MCF 10A (cell line): Measurements from ENCODE around the gene SLC25A5. TPM values are rescaled to one million over a fixed set of nuclear protein-coding genes. Genes with fewer than 3 reads are reported as not detected.
"Not testable (repeated sequence)": the region's sequence is repeated elsewhere in the genome, so short reads cannot be mapped to it uniquely, and the experiment has no call there.

Experiments used
- BruUV-seq: library from RNA; stranded (reverse); fragments of 400-500 nt; replicated peaks from 2 replicates; lab custom pipeline; 2021; lab: Mats Ljungman, UMichigan
- CTCF ChIA-PET: fragments of 300-600 bp; sonication (Branson Sonifier 250); formaldehyde crosslinking; extraction: SDS; loops from one replicate; lab custom pipeline; 2021; ENCODE audit warnings: antibody characterized with exemption, inconsistent platforms; lab: Yijun Ruan, JAX
- POLR2A ChIA-PET: fragments of 300-600, 350-650 bp; sonication (Branson Sonifier 250); formaldehyde crosslinking; extraction: SDS; loops from one replicate; lab custom pipeline; 2020; ENCODE audit warnings: antibody characterized with exemption, inconsistent platforms; lab: Yijun Ruan, JAX
- DNase-seq: peaks from one replicate; pipeline ENCODE4 v3.0.0-alpha.2; 2018; ENCODE audit not compliant: unreplicated experiment
- H3K27ac Mint-ChIP-seq: one replicate; pipeline ENCODE4 v1.8.0; 2022; ENCODE audit warnings: mild to moderate bottlenecking, low read depth, mixed read lengths; ENCODE audit not compliant: unreplicated experiment
- H3K27me3 Mint-ChIP-seq: one replicate; pipeline ENCODE4 v1.8.0; 2022; ENCODE audit warnings: mixed read lengths; ENCODE audit not compliant: insufficient read depth, unreplicated experiment
- H3K36me3 Mint-ChIP-seq: one replicate; pipeline ENCODE4 v1.8.0; 2022; ENCODE audit warnings: mild to moderate bottlenecking, moderate library complexity, mixed read lengths; ENCODE audit not compliant: insufficient read depth, unreplicated experiment
- H3K4me1 Mint-ChIP-seq: one replicate; pipeline ENCODE4 v1.8.0; 2022; ENCODE audit warnings: mixed read lengths; ENCODE audit not compliant: insufficient read depth, unreplicated experiment
- H3K4me3 Mint-ChIP-seq: one replicate; pipeline ENCODE4 v1.8.0; 2022; ENCODE audit warnings: mild to moderate bottlenecking, moderate library complexity, mixed read lengths; ENCODE audit not compliant: unreplicated experiment
- H3K9me3 Mint-ChIP-seq: one replicate; pipeline ENCODE4 v1.8.0; 2022; ENCODE audit warnings: mixed read lengths; ENCODE audit not compliant: unreplicated experiment
- intact Hi-C: fragments of 100-400 bp; cut with micrococcal nuclease; formaldehyde crosslinking; loops from 2 replicates; pipeline ENCODE4 v1.14.1; 2022
- total RNA-seq: library from RNA; stranded (reverse); gene quantifications from 2 replicates; pipeline ENCODE4 v1.2.3, GENCODE V29; 2022
- TF ChIP-seq, protein P1 (sequence below): fragments of 200-600 bp; IDR thresholded peaks from one replicate; pipeline ENCODE4 v1.8.0; 2022; ENCODE audit warnings: antibody characterized with exemption, mild to moderate bottlenecking; ENCODE audit not compliant: unreplicated experiment

The SLC25A5 gene
- total RNA-seq, 1 experiment from 2014 or later: 405 TPM

GRCh38 chrX:119482481-119483480, 14.5 kb downstream of the SLC25A5 start:
- ChIA-PET POLR2A (interaction anchor here (1.3 to 1.6 kb wide), 2 partner anchors 10 to 20 kb away, joined by 3 to 5 read pairs; no protein-coding TSS in a partner anchor), CTCF (interaction anchor here (0.7 to 19.7 kb wide), 6 partner anchors 9 to 297 kb away, joined by 3 to 485 read pairs (median 4); no protein-coding TSS in a partner anchor)
- intact Hi-C loops: no loop called here
- no TSS peak for BruUV-seq
- Mint-ChIP-seq H3K4me3 (peak overlapping the region; percentile 19), H3K9me3 (no peaks in the 10 kb centered on the region), H3K4me1 (peaks cover 12% of the 10 kb centered on the region), H3K27ac (no peak overlapping the region), H3K27me3 (no peaks in the 10 kb centered on the region), H3K36me3 (no peaks in the 10 kb centered on the region)
- DNase-seq: peak; percentile 60
- TF ChIP-seq, protein P1, sequence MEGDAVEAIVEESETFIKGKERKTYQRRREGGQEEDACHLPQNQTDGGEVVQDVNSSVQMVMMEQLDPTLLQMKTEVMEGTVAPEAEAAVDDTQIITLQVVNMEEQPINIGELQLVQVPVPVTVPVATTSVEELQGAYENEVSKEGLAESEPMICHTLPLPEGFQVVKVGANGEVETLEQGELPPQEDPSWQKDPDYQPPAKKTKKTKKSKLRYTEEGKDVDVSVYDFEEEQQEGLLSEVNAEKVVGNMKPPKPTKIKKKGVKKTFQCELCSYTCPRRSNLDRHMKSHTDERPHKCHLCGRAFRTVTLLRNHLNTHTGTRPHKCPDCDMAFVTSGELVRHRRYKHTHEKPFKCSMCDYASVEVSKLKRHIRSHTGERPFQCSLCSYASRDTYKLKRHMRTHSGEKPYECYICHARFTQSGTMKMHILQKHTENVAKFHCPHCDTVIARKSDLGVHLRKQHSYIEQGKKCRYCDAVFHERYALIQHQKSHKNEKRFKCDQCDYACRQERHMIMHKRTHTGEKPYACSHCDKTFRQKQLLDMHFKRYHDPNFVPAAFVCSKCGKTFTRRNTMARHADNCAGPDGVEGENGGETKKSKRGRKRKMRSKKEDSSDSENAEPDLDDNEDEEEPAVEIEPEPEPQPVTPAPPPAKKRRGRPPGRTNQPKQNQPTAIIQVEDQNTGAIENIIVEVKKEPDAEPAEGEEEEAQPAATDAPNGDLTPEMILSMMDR: peak; percentile 41

DNA sequence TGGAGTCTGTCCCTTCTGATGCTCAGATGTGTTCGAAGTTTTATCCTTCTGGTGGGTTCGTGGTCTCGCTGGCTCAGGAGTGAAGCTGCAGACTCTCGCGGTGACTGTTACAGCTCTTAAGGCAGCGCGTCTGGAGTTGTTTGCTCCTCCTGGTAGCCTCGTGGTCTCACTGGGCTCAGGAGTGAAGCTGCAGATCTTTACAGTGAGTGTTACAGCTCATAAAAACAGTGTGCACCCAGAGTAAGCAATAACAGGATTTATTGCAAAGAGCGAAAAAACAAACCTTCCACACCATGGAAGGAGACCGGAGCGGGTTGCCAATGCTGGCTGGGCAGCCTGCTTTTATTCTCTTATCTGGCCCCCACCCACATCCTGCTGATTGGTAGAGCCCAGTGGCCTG, 18.5 kb downstream of the SLC25A5 start:
- Mint-ChIP-seq H3K4me3 (no peak overlapping the region), H3K36me3 (no peaks in the 10 kb centered on the region), H3K27ac (no peak overlapping the region), H3K27me3 (no peaks in the 10 kb centered on the region), H3K9me3 (no peaks in the 10 kb centered on the region), H3K4me1 (no peaks in the 10 kb centered on the region)
- intact Hi-C loops: no loop called here
- DNase-seq: no peak
- POLR2A ChIA-PET: interaction anchor here (1.2 kb wide), 1 partner anchor 17 kb away, joined by 5 read pairs; no protein-coding TSS in a partner anchor
- BruUV-seq: no TSS peak
- CTCF ChIA-PET: interaction anchor here (0.6 to 19.7 kb wide), 4 partner anchors 8 to 1003 kb away, joined by 3 to 485 read pairs (median 36); no protein-coding TSS in a partner anchor
- TF ChIP-seq, protein P1: no peak

- not testable (repeated sequence) for H3K27ac Mint-ChIP-seq, BruUV-seq, H3K4me3 Mint-ChIP-seq, H3K9me3 Mint-ChIP-seq, H3K27me3 Mint-ChIP-seq, DNase-seq, H3K36me3 Mint-ChIP-seq, H3K4me1 Mint-ChIP-seq
- ChIA-PET CTCF (interaction anchor here (0.6 to 19.7 kb wide), 9 partner anchors 9 to 462 kb away, joined by 3 to 485 read pairs (median 3); no protein-coding TSS in a partner anchor), POLR2A (interaction anchor here (1.0 to 2.1 kb wide), 2 partner anchors 20 to 24 kb away, joined by 5 to 13 read pairs; partner anchors contain the start of gene SLC25A5)
- intact Hi-C loops: loop anchor here (1.0 kb wide), 1 partner anchor 25 kb away; no protein-coding TSS in a partner anchor
Observed at GRCh38 chrX:119487766-119488165, 19.5 kb downstream of the SLC25A5 start.

GRCh38 chrX:119488749-119489148, 20.5 kb downstream of the SLC25A5 start:
- no TSS peak for BruUV-seq
- Mint-ChIP-seq H3K4me1 (no peaks in the 10 kb centered on the region), H3K36me3 (no peaks in the 10 kb centered on the region), H3K9me3 (no peaks in the 10 kb centered on the region), H3K27me3 (no peaks in the 10 kb centered on the region), H3K4me3 (no peak overlapping the region), H3K27ac (no peak overlapping the region)
- ChIA-PET POLR2A (interaction anchor here (1.0 to 2.1 kb wide), 2 partner anchors 20 to 23 kb away, joined by 5 to 13 read pairs; no protein-coding TSS in a partner anchor), CTCF (interaction anchor here (0.6 to 19.7 kb wide), 18 partner anchors 10 to 542 kb away, joined by 3 to 485 read pairs (median 4); no protein-coding TSS in a partner anchor)
- intact Hi-C loops: loop anchor here (1.0 kb wide), 1 partner anchor 24 kb away; no protein-coding TSS in a partner anchor
- peak; percentile 72 for DNase-seq
- TF ChIP-seq, protein P1: peak; percentile 53
